AG04450 (cell line): ENCODE results near the gene TBCD. TPM values are rescaled to one million over a fixed set of nuclear protein-coding genes. Genes with fewer than 3 reads are reported as not detected.

Experiments
- CTCF ChIA-PET: fragments of 300-600, 350-600 bp; formaldehyde crosslinking; extraction: SDS; loops from one replicate; lab custom pipeline; 2022; ENCODE audit warnings: antibody characterized with exemption, inconsistent platforms; lab: Charles Lee
- POLR2A ChIA-PET: fragments of 350-600 bp; formaldehyde crosslinking; extraction: SDS; loops from one replicate; lab custom pipeline; 2021; ENCODE audit warnings: antibody characterized with exemption, inconsistent platforms; lab: Yijun Ruan, JAX
- DNase-seq: peaks from one replicate; pipeline ENCODE4 v3.0.0-alpha.2; 2011; ENCODE audit warnings: low read depth, low spot score
- H3K27ac ChIP-seq: one replicate; pipeline ENCODE4 v1.5.1; 2012; ENCODE audit warnings: low read depth, low read length, control low read depth
- H3K27me3 ChIP-seq: one replicate; pipeline ENCODE4 v1.6.0; 2012; ENCODE audit warnings: low read length; ENCODE audit not compliant: control insufficient read depth, insufficient read depth
- H3K4me3 ChIP-seq: 2 replicates; pipeline ENCODE4 v1.5.1; 2011; ENCODE audit warnings: mild to moderate bottlenecking, low read depth, low read length, control low read depth
- H3K9me3 ChIP-seq: 2 replicates; pipeline ENCODE4 v1.5.1; 2012; ENCODE audit warnings: low read length; ENCODE audit not compliant: control insufficient read depth, insufficient read depth
- polyA plus RNA-seq: library from polyadenylated mRNA; depleted of rRNA; stranded (reverse); fragments of >200 nt; gene quantifications from 2 replicates; pipeline ENCODE4 v1.2.3, GENCODE V29; 2011
- TF ChIP-seq, protein P1 (sequence below): IDR thresholded peaks from 2 replicates; pipeline ENCODE4 v1.5.1; 2011; ENCODE audit warnings: low read depth, low read length, control low read depth, inconsistent platforms

The TBCD gene
- polyA plus RNA-seq, 1 experiment = 28.5 TPM

DNA sequence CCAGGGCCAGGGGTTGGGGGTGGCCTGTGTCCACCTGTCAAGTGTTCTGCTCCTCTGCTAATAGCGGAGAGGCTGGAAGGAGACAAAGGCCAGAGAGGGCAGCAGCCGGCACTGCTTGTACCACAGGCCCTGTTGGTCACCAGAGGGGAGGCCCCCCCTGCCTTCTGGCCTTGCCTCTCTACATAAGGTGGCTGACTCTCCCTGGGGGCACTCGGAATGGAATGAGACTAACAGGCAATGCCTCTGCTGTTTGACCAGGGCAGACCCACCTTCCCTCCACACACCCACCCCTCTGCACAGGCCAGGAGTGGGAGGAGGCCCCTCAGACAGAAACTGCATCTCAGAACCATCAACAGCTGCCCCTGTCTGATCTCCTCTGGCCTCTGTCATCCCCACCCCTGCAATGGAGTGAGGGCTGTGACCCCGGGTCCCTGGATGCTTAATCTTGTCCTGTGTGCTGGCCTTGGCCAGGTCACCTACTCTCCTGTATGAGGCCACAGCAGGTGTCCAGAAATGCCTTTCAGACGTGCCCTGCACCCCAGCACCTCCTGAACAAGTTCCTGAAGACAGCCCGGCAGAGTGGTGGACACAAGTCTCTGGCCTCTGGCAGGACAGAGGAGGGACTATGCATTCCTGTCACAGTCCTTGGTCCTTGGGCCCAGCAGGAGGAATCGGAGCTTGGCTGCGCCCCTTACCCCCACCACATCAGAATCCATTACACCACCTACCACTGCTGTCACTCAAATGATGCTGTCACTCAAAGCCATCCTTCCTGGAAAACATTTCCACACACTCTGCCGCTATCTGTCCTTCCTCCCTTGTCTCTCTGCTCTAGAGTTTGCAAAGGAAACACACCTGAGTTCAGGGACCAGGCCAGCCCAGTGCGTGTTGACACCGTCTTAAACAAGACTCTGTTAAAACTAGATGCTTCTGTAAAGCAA, 195.5 kb downstream of the TBCD start:
- H3K4me3 ChIP-seq = no peak overlapping the region
- ChIA-PET CTCF (no interaction called here), POLR2A (no interaction called here)
- no peaks in the 10 kb centered on the region for H3K27me3 ChIP-seq
- H3K27ac ChIP-seq = no peak overlapping the region
- TF ChIP-seq, protein P1, sequence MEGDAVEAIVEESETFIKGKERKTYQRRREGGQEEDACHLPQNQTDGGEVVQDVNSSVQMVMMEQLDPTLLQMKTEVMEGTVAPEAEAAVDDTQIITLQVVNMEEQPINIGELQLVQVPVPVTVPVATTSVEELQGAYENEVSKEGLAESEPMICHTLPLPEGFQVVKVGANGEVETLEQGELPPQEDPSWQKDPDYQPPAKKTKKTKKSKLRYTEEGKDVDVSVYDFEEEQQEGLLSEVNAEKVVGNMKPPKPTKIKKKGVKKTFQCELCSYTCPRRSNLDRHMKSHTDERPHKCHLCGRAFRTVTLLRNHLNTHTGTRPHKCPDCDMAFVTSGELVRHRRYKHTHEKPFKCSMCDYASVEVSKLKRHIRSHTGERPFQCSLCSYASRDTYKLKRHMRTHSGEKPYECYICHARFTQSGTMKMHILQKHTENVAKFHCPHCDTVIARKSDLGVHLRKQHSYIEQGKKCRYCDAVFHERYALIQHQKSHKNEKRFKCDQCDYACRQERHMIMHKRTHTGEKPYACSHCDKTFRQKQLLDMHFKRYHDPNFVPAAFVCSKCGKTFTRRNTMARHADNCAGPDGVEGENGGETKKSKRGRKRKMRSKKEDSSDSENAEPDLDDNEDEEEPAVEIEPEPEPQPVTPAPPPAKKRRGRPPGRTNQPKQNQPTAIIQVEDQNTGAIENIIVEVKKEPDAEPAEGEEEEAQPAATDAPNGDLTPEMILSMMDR = no peak
- peaks cover 64% of the 10 kb centered on the region for H3K9me3 ChIP-seq
- no peak for DNase-seq

DNA sequence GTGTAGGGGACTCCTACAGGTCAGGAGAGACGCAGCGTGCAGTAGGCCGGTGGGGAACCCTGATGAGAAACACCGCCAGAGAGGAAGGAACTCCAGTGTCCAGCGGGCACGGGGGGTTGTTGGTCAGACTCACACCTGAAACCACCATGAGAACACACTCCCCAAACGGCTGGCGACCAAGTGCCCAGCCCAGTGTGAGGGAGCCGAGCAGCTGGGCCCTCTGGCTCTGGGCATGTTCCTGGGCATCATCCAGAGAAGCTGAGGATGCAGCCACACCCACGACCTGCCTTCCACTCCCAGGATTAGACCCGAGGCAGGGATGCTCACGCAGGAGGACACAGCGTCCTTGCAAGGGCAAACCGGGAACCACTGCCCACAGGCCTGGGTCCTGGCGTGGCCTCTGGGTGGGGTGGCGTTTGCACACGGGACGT, 196.2 kb downstream of the TBCD start:
- POLR2A ChIA-PET = no interaction called here
- CTCF ChIA-PET = no interaction called here
- no peak overlapping the region for H3K27ac ChIP-seq

DNA sequence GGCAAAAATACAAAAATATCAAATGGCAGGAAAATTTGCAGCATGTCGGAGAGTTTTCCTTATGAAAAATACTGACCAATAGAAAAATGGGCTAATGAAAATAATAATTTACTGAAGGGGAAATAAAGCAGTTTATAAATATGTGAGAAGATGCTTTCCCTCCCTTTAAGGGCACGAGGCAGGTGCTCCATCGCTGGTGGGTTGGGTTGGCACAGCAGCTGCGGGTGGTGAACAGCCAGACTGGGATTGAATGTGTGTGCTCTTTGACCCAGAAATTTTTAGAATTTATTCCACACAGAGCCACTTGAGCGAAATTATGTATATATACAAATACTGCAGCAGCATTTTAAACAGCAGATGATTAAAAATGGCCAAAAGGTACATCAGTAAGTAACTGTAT, 197.1 kb downstream of the TBCD start:
- DNase-seq = no peak
- ChIA-PET POLR2A (no interaction called here), CTCF (no interaction called here)
- no peak overlapping the region for H3K4me3 ChIP-seq
- H3K27me3 ChIP-seq = no peaks in the 10 kb centered on the region
- H3K9me3 ChIP-seq = peaks cover 55% of the 10 kb centered on the region
- H3K27ac ChIP-seq = no peak overlapping the region
- TF ChIP-seq, protein P1 = no peak

More for the DNA sequence above, 196.2 kb downstream of the TBCD start:
- DNase-seq = no peak
- TF ChIP-seq, protein P1 = no peak
- no peak overlapping the region for H3K4me3 ChIP-seq
- H3K9me3 ChIP-seq = peaks cover 63% of the 10 kb centered on the region
- no peaks in the 10 kb centered on the region for H3K27me3 ChIP-seq

DNA sequence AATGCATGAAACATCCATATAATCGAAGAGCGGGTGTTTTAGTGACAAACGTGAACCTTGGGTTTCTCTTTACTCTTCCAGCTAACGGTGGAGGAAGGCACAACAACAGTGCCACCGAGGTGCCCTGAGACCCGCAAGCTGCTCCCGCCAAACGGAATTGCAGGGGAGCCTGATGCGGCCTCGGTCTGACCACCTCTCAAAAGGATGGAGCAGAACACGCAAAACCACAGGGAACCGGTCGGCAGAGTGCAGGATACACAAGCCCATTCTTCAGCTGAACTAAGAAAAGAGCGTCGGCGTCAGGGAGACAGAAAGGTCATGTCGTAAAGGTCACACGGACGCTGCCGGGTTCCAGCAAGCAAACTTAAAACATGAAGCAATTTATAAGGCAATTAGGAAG, 197.5 kb downstream of the TBCD start:
- Histone ChIP-seq H3K4me3 (no peak overlapping the region), H3K27me3 (no peaks in the 10 kb centered on the region), H3K9me3 (peaks cover 51% of the 10 kb centered on the region), H3K27ac (no peak overlapping the region)
- POLR2A ChIA-PET = no interaction called here
- no peak for DNase-seq
- TF ChIP-seq, protein P1 = no peak
- CTCF ChIA-PET = no interaction called here

DNA sequence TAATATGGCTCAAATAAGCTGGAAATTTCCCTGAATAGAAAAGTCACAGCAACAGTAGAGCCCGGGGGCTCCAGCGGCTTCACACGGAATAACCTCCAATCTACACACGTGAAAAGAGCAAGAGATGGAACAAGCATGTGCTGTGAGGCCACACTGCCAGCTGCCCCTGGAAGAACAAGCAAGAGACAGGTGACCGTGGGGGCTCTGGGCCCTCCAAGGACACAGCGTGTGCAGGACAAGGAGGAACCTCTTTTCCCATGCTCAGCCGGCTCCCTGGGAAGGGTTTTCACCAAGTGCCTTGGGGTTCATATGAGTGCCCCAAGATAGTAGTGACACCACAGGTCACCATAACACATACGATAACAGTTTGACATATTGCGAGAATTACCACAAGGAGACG, 198.1 kb downstream of the TBCD start:
- ChIA-PET POLR2A (no interaction called here), CTCF (no interaction called here)
- TF ChIP-seq, protein P1 = no peak
- Histone ChIP-seq H3K4me3 (no peak overlapping the region), H3K27ac (no peak overlapping the region), H3K27me3 (no peaks in the 10 kb centered on the region), H3K9me3 (peaks cover 46% of the 10 kb centered on the region)
- DNase-seq = no peak
